ENCODE measurements around the gene HMGCS1. TPM values are rescaled to one million over a fixed set of nuclear protein-coding genes. Genes with fewer than 3 reads are reported as not detected.
A peak's percentile ranks its signal among the peaks of the same experiment; 100 is the strongest.

The HMGCS1 gene
- total and polyA plus RNA-seq, 9 of the 15 experiments (the other 6 are each of a cell fraction or from before 2014, with no cell fraction given) = 43.7 to 337 (median 111) TPM

DNA sequence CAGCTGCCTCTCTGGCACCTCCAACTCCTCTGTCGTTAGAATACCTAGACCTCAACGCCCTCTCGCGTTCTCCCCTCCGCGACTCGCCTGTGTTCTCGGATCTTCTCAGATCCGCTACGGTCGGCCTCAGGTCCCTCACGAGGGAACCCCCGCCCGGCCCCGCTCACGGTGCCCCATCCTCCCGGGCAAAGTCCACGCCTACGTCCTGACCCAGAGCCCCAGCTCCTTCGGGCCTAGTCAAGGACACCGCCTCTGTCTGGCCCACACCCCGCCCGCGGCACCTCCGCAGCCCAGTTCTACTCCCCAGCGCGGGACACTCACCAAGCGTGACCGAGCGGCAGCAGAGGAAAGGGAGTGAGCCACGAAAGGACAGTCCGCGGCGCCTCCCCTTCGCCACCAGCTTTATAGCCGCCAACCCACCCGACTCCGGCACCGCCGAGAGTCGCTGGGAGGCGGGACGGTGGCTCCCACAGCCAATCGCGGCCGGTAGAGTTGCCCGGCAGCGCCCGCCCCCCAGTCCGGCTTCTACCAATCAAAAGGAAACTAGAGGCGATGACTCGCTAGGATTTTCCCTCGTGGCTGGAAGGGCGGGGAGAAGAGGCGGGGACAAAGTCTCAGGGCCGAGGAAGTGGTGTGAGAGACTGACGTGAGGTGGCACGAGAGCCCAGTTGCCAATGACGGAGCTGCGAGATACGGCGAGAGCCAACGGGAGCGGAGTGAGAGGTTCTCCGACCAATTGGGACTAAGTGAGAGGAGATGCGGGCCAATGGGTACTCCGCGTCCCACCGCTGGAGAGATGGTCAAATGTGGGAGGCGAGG lies at the start of gene HMGCS1 (continued):
- TF ChIP-seq, protein P1, sequence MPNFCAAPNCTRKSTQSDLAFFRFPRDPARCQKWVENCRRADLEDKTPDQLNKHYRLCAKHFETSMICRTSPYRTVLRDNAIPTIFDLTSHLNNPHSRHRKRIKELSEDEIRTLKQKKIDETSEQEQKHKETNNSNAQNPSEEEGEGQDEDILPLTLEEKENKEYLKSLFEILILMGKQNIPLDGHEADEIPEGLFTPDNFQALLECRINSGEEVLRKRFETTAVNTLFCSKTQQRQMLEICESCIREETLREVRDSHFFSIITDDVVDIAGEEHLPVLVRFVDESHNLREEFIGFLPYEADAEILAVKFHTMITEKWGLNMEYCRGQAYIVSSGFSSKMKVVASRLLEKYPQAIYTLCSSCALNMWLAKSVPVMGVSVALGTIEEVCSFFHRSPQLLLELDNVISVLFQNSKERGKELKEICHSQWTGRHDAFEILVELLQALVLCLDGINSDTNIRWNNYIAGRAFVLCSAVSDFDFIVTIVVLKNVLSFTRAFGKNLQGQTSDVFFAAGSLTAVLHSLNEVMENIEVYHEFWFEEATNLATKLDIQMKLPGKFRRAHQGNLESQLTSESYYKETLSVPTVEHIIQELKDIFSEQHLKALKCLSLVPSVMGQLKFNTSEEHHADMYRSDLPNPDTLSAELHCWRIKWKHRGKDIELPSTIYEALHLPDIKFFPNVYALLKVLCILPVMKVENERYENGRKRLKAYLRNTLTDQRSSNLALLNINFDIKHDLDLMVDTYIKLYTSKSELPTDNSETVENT (CRISPR knock-in tag; IDR thresholded peaks at IDR 0.05) = peak; percentile 57; the same call in 1 of the 2 replicates
- TF ChIP-seq RB1 (IDR thresholded peaks at IDR 0.05; ENCODE audit: low read depth) (peak; percentile 80), GTF2B (IDR thresholded peaks at IDR 0.05; ENCODE audit: extremely low read depth, insufficient read length) (peak; percentile 62), NR1H2 (CRISPR knock-in tag; IDR thresholded peaks at IDR 0.05) (0 out of 2 replicates have a peak, but pooled peaks have one; percentile 45), MCM3 (IDR thresholded peaks at IDR 0.05) (no peak), ZC3H8 (IDR thresholded peaks at IDR 0.05) (no peak), HOXB6 (CRISPR knock-in tag; IDR thresholded peaks at IDR 0.05; ENCODE audit: borderline replicate concordance) (no peak), ILK (tag; IDR thresholded peaks at IDR 0.05; ENCODE audit: borderline replicate concordance, low read depth) (no peak), HDAC2 (IDR thresholded peaks at IDR 0.05) (peak; percentile 62; the same call in 1 of the 2 replicates), MXI1 (IDR thresholded peaks at IDR 0.05; ENCODE audit: low read depth, low read length) (peak; percentile 40; the same call in 1 of the 2 replicates), DACH1 (IDR thresholded peaks at IDR 0.05; ENCODE audit: partially characterized antibody) (no peak), POLR2H (tag; IDR thresholded peaks at IDR 0.05; ENCODE audit: low read depth) (peak; percentile 76), OTX1 (CRISPR knock-in tag; IDR thresholded peaks at IDR 0.05) (peak; percentile 66; the same call in 1 of the 2 replicates), ARNT (IDR thresholded peaks at IDR 0.05) (peak in 1 of 2 experiments; percentile 99; a peak in 2 of 4 replicates), ZNF134 (CRISPR knock-in tag; conservative IDR thresholded peaks at IDR 0.05) (no peak), NFYB (IDR thresholded peaks at IDR 0.05; ENCODE audit: extremely low read depth, insufficient read length) (peak; percentile 99), MCM2 (IDR thresholded peaks at IDR 0.05; ENCODE audit: low read depth) (no peak), ZNF146 (CRISPR knock-in tag; IDR thresholded peaks at IDR 0.05; ENCODE audit: unreplicated experiment) (no peak), ZFX (CRISPR knock-in tag; IDR thresholded peaks at IDR 0.05) (peak; percentile 99), ZNF3 (CRISPR knock-in tag; IDR thresholded peaks at IDR 0.05) (no peak), PTBP1 (IDR thresholded peaks at IDR 0.05; ENCODE audit: low read depth, low read length) (no peak), ILF3 (IDR thresholded peaks at IDR 0.05; ENCODE audit: borderline replicate concordance) (peak; percentile 13; the same call in 1 of the 2 replicates), ZKSCAN8 (CRISPR knock-in tag; IDR thresholded peaks at IDR 0.05) (no peak)
- TF ChIP-seq, protein P2, sequence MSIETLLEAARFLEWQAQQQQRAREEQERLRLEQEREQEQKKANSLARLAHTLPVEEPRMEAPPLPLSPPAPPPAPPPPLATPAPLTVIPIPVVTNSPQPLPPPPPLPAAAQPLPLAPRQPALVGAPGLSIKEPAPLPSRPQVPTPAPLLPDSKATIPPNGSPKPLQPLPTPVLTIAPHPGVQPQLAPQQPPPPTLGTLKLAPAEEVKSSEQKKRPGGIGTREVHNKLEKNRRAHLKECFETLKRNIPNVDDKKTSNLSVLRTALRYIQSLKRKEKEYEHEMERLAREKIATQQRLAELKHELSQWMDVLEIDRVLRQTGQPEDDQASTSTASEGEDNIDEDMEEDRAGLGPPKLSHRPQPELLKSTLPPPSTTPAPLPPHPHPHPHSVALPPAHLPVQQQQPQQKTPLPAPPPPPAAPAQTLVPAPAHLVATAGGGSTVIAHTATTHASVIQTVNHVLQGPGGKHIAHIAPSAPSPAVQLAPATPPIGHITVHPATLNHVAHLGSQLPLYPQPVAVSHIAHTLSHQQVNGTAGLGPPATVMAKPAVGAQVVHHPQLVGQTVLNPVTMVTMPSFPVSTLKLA (conservative IDR thresholded peaks at IDR 0.05) = peak; percentile 89 to 94
